Body of pancreas (tissue), 4 donors: ENCODE results near the gene B4GAT1.

ENCODE experiments used
- POLR2A ChIP-seq, 3 donors: fragments of 450-650 bp; IDR thresholded peaks; one replicate each; pipeline ENCODE4 v1.6.1; 2016; ENCODE audit warnings: antibody characterized with exemption in 3 of 3, mild to moderate bottlenecking in 2 of 3
- TF ChIP-seq, protein P1 (sequence below), 7 experiments: fragments of 450-650 bp in 4 of 7; fragments of 200-600 bp in 3 of 7; sonication (generic) in 3 of 7; IDR thresholded peaks; one replicate each; pipeline ENCODE4 v1.5.1; 2016 to 2019; ENCODE audit warnings: antibody characterized with exemption in 7 of 7

DNA sequence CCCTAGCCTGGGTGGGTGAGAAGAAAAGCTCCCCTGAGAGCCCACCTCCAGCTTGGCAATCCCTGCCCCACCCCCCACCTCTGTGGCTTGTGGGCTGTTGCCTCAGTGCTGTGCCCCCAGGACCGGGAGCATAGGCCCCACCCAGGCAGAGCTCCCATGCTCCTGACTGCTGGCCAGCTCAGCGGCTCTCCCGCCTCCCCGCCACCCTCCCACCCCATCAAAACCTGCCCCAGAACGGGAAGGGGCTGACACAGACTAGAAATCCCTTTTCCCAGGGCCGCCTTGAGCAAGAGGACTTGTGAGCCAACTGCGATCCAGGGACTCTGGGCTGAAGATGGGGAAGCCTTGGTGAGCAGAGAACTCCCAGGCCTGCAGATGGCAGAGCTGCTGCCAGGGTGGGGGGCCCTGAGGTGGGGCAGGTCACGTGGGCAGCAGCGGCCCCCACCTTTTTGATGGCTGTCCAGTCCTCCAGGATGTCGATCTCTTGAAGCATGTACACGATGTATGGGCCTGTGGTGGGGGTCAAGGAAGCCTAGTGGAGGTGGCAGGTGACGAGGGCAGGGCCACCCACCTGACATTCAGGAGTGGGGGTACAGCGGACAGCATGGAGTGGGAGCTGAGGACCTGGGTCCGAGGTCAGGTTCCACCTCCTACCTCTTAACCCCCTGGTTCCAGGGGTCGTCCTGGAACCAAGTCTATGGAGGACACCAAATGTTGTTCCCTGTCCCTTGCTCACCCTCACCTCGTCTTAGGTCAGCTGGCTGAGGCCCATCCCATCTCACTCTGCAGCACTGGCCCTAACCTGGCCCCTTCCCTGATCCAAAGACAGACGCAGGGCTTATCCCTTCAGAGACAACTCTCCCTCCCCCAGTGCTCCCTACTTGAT lies 8.9 kb downstream of the B4GAT1 start:
- TF ChIP-seq POLR2A (IDR thresholded peaks at IDR 0.05): no peak
- TF ChIP-seq, protein P1, sequence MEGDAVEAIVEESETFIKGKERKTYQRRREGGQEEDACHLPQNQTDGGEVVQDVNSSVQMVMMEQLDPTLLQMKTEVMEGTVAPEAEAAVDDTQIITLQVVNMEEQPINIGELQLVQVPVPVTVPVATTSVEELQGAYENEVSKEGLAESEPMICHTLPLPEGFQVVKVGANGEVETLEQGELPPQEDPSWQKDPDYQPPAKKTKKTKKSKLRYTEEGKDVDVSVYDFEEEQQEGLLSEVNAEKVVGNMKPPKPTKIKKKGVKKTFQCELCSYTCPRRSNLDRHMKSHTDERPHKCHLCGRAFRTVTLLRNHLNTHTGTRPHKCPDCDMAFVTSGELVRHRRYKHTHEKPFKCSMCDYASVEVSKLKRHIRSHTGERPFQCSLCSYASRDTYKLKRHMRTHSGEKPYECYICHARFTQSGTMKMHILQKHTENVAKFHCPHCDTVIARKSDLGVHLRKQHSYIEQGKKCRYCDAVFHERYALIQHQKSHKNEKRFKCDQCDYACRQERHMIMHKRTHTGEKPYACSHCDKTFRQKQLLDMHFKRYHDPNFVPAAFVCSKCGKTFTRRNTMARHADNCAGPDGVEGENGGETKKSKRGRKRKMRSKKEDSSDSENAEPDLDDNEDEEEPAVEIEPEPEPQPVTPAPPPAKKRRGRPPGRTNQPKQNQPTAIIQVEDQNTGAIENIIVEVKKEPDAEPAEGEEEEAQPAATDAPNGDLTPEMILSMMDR (IDR thresholded peaks at IDR 0.05): no peak
